GM21367 (cell line): ENCODE measurements around the gene SLFN5.
"Not testable (repeated sequence)": the region's sequence is repeated elsewhere in the genome, so short reads cannot be mapped to it uniquely, and the experiment has no call there.

Source experiments
- ATAC-seq: cut with Tn5 transposase; IDR thresholded peaks from one replicate; pipeline ENCODE4 v1.9.1; 2021; ENCODE audit not compliant: unreplicated experiment

The SLFN5 gene

DNA sequence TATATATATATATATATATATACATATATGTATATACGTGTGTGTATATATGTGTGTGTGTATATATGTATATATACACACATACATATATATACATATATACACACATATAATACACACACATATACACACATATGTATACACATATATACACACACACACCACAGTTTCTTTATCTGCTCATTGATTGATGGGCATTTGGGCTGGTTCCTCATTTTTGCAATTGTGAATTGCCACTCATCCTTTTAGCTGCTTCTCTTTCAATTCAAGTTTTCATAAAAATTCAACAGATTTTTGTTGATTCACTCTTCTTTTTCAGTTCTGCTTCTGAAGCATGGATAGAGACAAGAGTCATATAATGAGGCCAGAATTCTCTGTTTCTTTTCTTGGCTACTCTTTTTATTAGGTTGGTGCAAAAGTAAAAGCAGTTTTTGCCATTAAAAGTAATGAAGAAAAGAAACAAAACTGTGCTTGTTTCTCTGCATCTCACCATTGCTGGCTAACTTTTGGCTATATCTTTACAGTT is 44.5 kb downstream of the SLFN5 start:
- ATAC-seq: no peak

DNA sequence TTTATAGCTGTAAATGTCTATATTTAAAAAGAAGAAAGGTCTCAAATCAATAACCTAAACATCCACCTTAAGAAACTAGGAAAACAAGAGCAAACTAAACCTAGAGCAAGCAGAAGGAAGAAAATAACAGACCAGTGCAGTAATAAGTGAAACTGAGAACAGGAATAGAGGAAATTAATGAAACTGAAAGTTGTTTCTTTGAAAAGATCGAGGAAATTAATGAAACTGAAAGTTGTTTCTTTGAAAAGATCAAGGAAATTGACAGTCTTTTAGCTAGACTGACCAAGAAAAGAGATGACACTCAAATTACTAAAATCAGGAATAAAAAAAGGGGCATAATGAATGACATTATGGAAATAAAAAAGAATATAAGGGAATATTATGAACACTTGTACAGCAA is 46.4 kb downstream of the SLFN5 start:
- ATAC-seq: no peak

DNA sequence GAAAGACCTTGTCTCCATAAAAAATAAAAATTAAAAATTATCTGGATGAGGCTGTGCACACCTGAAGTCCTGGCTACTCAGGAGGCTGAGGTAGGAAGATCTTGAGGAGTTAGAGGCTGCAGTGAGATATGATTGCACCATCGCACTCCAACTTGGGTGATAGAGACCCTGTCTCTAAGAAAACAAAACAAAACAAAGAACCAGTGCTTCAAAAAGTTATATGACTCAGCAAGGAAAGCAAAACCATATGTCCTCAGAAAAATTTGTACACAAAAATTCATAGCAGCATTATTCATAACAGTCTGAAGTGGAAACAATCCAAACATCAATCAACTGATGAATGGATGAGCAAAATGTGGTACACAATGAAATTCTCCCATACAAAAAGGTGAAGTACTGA is 48.9 kb downstream of the SLFN5 start:
- ATAC-seq: no peak

DNA sequence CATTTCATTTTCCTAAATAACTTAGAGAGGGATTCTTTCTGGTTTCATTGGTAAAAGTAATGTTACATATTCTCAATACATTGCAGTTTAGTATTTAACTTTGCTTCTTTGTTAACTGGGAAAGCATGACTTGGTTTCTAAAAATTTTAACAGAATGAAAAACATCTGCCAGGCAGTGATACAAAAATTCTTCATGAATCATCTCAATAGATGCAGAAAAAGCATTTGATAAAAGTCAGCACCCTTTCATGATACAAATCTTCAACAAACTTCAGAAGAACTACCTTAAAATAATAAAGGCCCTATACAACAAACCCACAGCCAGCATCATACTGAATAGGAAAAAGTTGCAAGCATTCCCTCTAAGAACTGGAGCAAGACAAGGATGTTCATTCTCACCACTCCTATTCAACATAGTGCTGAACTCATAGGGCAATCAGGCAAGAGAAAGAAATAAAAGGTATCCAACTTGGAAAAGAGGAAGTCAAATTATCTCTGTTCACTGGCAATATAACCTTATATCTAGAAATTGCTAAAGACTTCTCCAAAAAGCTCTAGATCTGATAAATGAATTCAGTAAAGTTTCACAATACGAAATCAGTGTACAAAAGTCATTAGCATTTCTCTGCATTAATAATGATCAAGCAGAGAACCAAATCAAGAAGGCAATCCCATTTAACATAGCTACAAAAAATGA is 50.4 kb downstream of the SLFN5 start:
- no peak for ATAC-seq

DNA sequence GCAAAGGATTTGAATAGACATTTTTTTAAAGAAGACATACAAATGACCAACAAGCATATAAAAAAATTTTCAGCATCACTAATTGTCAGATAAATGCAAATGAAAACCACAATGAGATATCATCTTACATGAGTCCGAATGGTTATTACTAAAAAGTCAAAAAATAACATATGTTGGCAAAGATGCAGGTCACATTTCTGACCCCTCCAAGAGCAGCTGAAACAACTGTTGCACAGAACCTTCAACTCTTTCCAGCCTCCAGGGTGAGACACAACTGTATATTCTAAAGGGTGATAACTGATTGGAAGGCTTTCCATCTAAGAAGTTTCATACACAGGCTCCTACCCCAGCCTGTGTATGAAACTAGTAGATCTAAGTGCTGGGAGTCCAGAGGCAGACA is 51.9 kb downstream of the SLFN5 start:
- ATAC-seq: no peak

DNA sequence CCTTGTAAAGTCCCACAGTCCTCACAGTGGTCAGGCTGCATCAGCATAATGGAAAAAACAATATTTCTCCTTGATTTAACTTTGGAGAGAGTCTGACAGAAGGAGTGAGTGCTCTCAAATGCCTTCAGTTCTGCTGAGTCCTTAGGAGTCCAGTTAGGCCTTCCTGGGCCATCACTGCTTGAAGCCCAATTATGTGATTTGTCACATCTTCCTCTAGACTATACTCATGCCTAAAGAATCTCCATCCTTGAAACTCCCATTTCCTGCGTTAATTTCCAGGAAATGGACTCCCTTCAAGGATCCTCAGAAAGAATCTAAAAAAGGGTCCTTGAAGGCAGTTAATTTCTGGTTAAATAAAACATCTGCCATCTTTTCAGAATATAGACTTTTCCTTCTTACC is 52.8 kb downstream of the SLFN5 start:
- no peak for ATAC-seq

DNA sequence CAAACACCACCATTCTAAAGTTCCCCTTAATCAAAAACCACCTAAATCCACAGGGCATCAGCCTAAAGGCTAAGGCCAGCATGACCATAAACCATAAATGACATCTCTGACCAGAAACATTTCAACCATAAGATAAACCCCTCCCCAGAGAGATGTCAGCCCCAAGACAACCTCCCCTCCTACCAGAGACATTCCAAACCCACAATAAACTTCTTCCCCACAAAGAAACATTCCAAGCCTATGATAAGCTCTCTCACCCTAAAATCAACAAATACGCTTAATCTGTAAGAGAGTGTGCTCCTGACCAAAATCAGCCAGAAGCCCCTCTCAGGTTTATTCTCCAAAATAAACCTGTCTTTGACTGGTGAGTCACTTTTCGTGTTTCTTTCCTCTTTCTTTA is 54.8 kb downstream of the SLFN5 start:
- no peak for ATAC-seq

DNA sequence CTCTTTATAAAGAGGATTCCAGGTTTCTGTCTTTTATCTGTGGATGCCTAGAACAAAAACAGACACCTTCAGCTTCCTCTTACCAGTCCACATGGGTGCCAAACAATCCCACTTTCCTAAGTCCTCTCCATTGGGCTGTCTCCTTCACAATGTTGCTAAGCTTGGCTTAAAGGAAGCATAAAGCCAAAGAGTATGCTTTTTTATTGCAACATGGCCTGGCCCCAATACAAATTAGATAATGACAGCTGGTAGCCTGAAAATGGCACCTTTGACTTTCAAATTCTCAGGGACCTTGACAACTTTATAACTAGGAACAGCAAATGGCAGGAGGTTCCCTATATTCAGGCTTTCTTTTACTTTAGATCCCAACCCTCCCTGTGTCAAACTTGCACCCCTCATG is 55.8 kb downstream of the SLFN5 start:
- ATAC-seq: no peak

DNA sequence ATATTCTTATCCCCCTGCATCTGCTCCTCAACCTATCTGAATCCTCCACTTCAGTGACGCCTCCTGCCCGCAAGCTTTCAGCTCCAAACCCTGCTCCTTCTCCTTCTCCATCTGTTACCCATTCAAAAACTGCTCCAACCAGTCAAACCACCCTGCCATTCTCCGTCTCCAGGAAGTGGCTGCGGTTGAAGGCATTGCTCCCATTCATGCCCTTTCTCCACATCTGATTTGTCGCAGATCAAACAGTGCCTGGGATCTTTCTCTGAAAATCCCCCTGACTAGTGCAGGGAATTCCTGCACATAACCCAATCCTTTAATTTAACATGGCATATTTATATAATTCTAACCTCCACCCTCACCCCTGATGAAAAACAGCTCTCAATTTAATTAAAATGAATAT is 56.3 kb downstream of the SLFN5 start:
- no peak for ATAC-seq

DNA sequence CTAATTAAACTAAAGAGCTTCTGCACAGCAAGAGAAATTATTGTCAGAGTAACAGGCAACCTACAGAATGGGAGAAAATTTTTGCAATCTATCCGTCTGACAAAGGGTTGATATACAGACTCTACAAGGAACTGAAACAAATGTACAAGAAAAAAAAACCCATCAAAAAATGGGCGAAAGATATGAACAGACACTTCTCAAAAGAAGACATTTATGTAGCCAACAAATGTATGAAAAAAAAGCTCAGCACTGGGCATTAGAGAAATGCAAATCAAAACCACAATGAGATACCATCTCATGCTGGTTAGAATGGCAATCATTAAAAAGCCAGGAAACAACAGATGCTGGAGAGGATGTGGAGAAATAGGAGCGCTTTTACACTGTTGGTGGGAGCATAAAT is 66.5 kb downstream of the SLFN5 start:
- ATAC-seq: not testable (repeated sequence)

DNA sequence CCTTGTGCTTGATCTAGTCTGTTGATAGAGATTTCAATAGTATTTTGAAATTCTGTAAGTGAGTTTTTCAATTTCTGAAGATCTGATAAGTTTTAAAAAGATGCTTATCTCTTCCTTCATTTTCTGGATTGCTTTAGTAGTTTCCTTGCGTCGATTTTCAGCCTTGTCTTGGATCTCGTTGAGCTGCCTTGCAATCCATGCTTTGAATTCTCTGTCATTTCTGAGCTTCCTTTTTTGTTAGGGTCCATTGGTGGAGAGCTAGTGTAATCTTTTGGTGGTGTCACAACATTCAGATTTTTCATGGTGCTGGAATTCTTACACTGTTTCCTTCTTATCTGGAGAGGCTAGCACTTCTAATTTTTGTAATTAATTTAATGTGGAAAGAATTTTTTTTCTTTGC is 69.5 kb downstream of the SLFN5 start:
- ATAC-seq: no peak

DNA sequence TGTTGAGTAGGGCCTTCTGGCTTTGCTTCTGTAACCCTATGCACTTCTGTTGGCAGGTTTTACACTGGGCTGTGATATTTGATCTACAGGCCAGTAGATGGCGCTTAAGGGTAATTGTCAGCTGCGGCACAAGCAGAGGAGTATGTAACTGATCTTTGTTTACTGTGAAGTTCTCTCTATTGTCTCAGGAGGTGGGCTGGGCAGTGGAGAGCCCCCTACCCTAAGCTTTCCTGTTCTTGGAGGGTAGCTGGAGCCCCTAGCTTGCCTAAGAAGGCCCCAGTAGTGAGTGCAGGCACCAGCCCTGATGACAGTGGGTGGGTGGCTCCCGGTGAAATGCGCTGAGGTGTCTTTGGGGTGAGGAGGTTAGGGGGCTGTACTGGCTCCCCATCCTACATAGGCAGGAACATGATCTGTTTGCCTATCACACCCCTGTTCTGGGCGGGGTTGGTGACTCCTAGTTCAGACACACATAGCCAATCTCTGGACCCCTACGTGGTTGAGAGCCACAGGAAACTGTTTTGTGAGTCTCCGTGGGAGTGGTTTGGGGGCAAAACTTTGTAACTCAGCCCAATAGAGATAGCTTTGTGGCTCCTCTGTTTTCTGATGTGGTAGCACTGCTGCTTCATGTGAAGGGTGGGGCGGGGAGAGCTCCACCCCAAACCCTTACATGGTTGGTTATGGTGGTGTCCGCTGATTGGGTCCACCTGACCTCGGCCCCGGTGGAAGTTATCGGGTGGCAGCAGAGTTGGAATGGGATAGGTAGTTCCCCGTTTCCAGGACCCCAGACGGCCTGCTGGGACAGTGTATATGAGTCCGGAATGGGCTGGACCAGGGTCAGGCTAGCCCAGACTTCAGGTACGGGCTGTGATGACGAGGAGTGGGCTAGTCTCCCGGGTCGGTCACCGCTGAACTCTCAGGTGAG is 70.2 kb downstream of the SLFN5 start:
- peak; percentile 79 for ATAC-seq

DNA sequence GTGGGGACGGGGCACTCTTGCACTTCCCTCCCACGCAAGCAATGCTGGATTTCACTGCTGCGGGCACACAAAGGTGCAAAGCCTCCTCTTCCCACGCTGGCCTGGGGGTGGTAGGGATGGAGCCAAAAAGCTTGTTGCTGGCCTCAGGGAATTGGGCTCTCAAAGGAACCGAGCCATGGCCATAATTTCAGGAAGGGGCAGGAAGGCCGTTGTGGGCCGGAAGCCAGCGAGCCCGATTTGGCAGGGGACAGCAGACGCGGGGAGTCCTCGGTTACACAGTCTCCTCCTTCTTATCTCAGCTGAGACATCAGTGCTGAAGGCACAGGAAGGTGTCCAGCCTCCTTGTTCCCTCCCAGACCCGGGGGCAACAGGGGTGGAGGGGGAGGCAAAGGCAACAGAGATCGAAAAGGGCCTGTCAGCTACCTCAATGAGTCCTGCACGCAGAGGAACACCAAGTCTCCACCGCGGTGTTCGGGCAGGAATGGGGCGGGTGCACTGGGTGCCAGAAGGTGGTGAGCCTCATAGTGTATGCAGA is 71.1 kb downstream of the SLFN5 start:
- no peak for ATAC-seq

DNA sequence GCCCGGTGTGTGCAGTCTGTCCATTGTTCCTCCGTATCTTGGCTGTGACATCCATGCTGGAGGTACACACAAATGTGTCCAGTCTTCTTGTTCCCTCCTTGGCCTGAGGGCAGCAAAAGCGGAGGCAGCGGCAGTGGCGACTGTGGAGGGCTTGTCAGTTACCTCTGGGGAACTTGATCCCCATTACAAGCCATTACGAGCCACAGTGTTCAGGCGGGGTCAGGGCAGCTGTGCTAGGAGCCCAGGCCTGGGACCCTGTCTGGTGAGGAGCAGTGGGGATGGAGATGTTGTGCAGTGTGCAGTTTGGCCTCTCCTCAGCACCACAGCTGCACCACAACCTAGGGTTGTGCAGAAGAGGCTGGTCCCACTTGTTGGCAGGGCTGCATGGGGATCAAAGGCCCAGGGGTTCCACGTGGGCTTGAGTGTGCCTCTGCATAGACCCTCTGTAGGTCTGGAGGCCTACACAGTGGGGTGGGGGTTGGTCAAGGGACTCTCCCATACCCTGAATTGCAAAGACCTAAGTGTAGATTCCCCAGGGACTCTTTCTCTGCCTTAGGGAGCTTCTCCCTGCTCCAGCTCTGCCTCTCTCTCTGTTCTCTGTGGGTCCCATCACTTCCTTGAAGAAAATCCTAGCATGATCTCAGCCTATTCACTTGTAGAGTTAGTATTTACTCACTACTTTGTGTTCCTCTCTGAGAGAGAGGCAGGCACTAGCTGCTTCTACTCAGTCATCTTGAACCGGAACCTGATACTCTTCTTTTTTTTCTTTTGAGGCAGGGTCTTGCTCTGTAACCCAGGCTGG is 71.7 kb downstream of the SLFN5 start:
- no peak for ATAC-seq

DNA sequence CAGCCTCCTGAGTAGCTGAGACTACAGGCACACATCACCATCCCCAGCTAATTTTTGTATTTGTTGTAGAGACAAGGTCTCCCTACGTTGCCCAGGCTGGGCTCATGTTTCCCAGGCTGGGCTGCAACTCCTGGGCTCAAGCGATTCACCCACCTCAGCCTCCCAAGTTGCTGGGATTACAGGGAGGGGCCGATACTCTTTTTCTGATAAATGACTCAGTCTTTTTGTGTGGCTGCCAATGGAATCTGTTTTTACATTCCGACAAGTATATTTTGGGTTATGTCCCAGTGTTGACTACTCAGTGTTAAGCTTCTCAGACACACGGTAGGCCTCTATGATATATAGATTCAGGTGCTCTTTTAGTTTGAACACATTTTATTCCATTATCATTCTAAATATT is 72.4 kb downstream of the SLFN5 start:
- no peak for ATAC-seq

DNA sequence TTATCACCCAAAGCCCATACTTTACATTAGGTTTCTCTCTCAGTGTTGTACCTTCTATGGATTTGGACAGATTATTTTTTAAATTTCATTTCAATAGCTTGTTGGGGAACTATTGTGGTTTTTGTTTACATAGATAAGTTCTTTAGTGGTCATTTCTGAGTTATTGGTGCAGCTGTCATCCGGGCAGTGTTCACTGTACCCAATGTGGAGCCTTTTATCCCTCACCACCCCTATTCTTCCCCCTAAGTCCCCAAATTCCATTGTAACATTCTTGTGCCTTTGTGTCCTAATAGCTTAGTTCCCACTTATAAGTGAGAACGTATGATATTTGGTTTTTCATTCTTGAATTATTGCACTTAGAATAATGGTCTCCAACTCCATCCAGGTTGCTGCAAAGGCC is 73.1 kb downstream of the SLFN5 start:
- ATAC-seq: no peak

DNA sequence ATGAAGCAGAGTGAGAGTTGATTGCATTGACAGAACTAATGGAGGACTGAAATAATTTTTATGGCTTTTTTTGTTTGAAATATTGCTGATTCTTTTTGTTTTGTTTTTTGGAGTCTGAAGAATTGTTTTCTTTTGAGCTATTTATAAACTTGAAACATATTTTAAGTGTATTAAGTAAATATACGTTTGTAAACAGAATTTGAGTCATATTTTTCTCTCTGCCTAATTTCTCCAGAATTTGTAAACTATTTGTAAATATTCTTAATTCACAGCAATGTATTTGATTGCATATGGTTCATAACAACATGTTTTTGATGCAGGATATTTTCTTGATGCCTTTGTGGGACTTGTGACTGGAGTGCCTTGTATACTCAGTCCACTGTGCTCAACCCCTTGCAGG is 79.9 kb downstream of the SLFN5 start:
- ATAC-seq: no peak
